Activated CD4-positive, alpha-beta memory T cell treated with anti-CD3 and anti-CD28 coated beads, Interleukin-2, amount 10 ng/mL, durations not matched to agents 7 days and 5 days (primary cell): ENCODE measurements around the gene KCTD6. TPM values are rescaled to one million over a fixed set of nuclear protein-coding genes. Genes with fewer than 3 reads are reported as not detected.
A peak's percentile ranks its signal among the peaks of the same experiment; 100 is the strongest.

Source experiments
- CTCF ChIA-PET: fragments of 350-600 bp; sonication (Branson Sonifier 250); formaldehyde crosslinking; loops from one replicate; lab custom pipeline; 2021; ENCODE audit warnings: antibody characterized with exemption, inconsistent platforms; lab: Charles Lee
- POLR2A ChIA-PET: fragments of 350-600 bp; sonication (Branson Sonifier 250); formaldehyde crosslinking; loops from one replicate; lab custom pipeline; 2021; ENCODE audit warnings: antibody characterized with exemption; lab: Charles Lee
- DNase-seq: peaks from one replicate; pipeline ENCODE4 v3.0.0-alpha.2; 2020
- H3K27ac Mint-ChIP-seq: one replicate; pipeline ENCODE4 v1.8.0; 2021; ENCODE audit warnings: mild to moderate bottlenecking, mixed read lengths
- H3K27me3 Mint-ChIP-seq: one replicate; pipeline ENCODE4 v1.8.0; 2021; ENCODE audit warnings: mixed read lengths
- H3K36me3 Mint-ChIP-seq: one replicate; pipeline ENCODE4 v1.8.0; 2021; ENCODE audit warnings: low read depth, mixed read lengths
- H3K4me1 Mint-ChIP-seq: one replicate; pipeline ENCODE4 v1.8.0; 2021; ENCODE audit warnings: mixed read lengths
- H3K4me3 Mint-ChIP-seq: one replicate; pipeline ENCODE4 v1.8.0; 2021; ENCODE audit warnings: mild to moderate bottlenecking, mixed read lengths
- H3K9me3 Mint-ChIP-seq: one replicate; pipeline ENCODE4 v1.8.0; 2021; ENCODE audit warnings: mixed read lengths
- total RNA-seq, 2 experiments: library from RNA; stranded (reverse); gene quantifications; one replicate each; pipeline ENCODE4 v1.2.3, GENCODE V29; 2021

Gene KCTD6
- total RNA-seq, 2 experiments from 2014 or later: 9.4 to 12.4 TPM

DNA sequence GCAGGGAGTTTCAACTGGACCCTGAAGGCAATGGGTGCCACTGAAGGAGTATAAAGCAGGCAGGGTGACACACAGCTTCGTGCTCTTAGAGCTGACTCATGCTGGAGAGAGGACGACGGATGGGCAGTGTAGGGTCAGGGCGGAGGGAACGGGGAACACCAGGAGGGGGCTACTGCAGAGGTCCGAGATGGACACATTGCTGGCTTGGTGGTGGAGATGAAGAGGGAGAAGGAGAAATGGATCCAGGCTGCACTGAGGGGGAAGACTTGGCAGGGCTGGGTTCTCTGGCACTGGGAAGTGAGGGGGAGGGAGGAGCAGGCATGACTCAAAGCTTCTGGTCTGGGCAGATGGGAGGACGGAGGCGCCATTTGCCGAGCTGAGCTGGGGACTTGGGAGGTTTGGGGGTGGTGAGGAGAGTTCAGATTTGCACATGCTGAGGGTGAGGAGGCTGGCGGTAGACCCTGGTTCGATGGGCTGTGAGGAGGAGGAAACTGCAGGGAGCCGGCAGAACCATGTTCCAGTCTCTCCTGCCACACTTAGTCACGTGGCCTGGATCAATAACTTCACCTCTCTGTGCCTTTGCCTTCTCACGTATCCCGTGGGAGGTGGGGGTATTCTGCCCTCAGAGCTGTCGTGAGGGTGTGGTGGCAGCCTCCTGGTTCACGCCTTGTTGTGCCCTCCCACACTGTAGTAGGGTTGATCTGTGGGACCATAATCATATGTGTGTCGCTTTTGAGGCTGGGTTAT lies 4.6 kb upstream of the KCTD6 start:
- no peak for DNase-seq
- ChIA-PET CTCF (interaction anchor here (0.6 to 1.1 kb wide), 3 partner anchors 8 to 23 kb away, joined by 4 read pairs; no protein-coding TSS in a partner anchor), POLR2A (interaction anchor here (1.0 to 1.4 kb wide), 2 partner anchors 11 to 13 kb away, joined by 3 to 5 read pairs; no protein-coding TSS in a partner anchor)
- Mint-ChIP-seq H3K36me3 (no peaks in the 10 kb centered on the region), H3K9me3 (no peaks in the 10 kb centered on the region), H3K4me3 (no peak overlapping the region), H3K4me1 (peaks cover 25% of the 10 kb centered on the region), H3K27me3 (peaks cover 51% of the 10 kb centered on the region), H3K27ac (no peak overlapping the region)

DNA sequence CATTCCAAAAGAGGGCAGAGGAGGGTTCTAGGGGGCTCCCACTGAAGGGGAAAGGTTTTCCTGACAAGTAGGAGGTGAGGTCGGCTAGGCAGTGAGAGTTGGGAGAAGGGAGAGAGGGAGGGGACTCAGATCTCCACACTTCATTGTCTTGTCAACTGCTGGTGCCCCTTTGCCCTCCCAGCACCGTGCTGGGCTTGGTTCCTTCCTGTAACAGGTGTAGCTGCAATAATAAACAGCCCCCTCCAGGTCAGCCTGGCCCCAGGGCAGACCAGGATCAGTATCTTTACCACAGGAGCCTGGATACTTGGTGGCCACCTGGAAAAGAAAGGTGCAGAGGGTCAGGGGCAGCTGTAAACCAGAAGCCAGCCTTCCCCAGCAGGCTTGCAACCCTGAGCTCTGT lies 2.9 kb upstream of the KCTD6 start:
- Mint-ChIP-seq H3K36me3 (peaks cover 4% of the 10 kb centered on the region), H3K4me3 (no peak overlapping the region), H3K27me3 (peaks cover 48% of the 10 kb centered on the region), H3K27ac (no peak overlapping the region), H3K9me3 (no peaks in the 10 kb centered on the region), H3K4me1 (peaks cover 37% of the 10 kb centered on the region)
- no peak for DNase-seq
- ChIA-PET POLR2A (interaction anchor here (1.3 kb wide), 1 partner anchor 56 kb away, joined by 3 read pairs; no protein-coding TSS in a partner anchor), CTCF (no interaction called here)

DNA sequence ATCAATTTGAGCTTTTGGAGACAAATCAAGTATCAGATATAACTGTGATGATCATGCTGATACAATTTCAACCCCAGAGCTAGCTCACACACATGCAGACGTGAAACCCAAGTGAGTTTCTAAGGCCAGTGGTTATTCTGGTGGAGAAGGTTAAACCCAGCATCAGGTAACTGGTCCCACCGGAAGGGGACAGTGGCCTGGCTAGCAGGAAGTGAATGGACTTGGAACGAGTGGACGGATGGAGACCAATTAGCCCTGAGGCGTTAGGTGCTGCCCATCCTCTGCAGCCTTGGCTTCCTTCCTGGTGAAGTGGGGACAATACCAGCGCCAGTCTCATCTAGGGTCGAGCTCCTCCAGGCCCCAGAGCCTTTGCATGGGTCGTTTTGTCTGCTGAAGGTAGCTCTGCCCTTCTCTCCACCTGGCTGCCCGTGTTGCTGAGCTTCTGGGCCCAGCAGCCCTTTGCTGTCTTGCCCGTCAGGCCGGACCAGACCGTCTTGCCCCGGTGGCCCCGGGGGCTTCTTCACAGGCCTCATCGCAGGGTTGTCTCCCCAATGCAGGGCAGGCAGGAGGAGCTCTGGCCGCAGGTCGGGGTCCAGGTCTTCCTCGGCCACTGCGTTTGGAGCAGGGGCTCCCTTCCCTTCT lies 915 bp upstream of the KCTD6 start:
- Mint-ChIP-seq H3K4me3 (peak overlapping the region; percentile 51), H3K4me1 (peaks cover 50% of the 10 kb centered on the region), H3K27ac (no peak overlapping the region), H3K36me3 (peaks cover 6% of the 10 kb centered on the region), H3K27me3 (peaks cover 43% of the 10 kb centered on the region), H3K9me3 (no peaks in the 10 kb centered on the region)
- ChIA-PET CTCF (interaction anchor here (1.0 to 5.1 kb wide), 13 partner anchors 10 to 184 kb away, joined by 3 to 56 read pairs (median 9); partner anchors contain the start of genes ACOX2, HTD2, PDHB and PXK), POLR2A (interaction anchor here (1.0 to 4.2 kb wide), 6 partner anchors 19 to 185 kb away, joined by 3 to 44 read pairs (median 6); partner anchors contain the start of genes HTD2 and RPP14)
- no peak for DNase-seq

DNA sequence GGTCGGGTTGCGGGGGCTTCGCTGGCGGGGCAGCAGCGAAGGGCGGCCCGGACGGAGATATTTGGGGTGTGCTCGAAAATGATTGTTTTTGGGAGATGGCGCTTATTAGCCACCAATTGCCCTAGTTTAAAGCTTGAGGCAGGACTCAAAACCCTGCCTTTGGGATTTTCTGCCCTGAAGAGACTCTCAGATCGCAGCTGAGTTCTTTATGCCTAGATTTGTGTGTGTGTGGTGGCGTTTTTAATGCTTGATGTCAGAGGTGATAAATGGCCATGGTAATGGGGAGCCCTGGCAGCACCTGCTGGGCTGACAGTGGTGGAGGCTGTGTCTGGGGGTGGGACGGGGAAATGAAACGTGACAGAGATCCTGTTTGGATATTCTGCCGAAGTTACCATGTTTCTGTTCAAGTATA lies 604 bp downstream of the KCTD6 start:
- H3K27me3 Mint-ChIP-seq: peaks cover 28% of the 10 kb centered on the region

GRCh38 chr3:58494107-58494506 lies 2.2 kb downstream of the KCTD6 start:
- no peak overlapping the region for H3K27ac Mint-ChIP-seq
- H3K4me1 Mint-ChIP-seq: peaks cover 55% of the 10 kb centered on the region
- H3K36me3 Mint-ChIP-seq: peaks cover 18% of the 10 kb centered on the region
- DNase-seq: no peak
- POLR2A ChIA-PET: interaction anchor here (1.5 to 4.2 kb wide), 3 partner anchors 23 to 188 kb away, joined by 4 to 44 read pairs (median 38); partner anchors contain the start of genes HTD2, PXK and RPP14
- CTCF ChIA-PET: interaction anchor here (0.8 to 5.1 kb wide), 11 partner anchors 9 to 187 kb away, joined by 3 to 56 read pairs (median 7); partner anchors contain the start of genes ACOX2, HTD2, PDHB and RPP14
- H3K9me3 Mint-ChIP-seq: no peaks in the 10 kb centered on the region
- peaks cover 13% of the 10 kb centered on the region for H3K27me3 Mint-ChIP-seq
- no peak overlapping the region for H3K4me3 Mint-ChIP-seq

More for the DNA sequence above, 604 bp downstream of the KCTD6 start:
- peak; percentile 44 for DNase-seq
- H3K4me1 Mint-ChIP-seq: peaks cover 51% of the 10 kb centered on the region
- peak overlapping the region; percentile 78 for H3K27ac Mint-ChIP-seq
- no peaks in the 10 kb centered on the region for H3K9me3 Mint-ChIP-seq
- CTCF ChIA-PET: interaction anchor here (0.6 to 5.1 kb wide), 15 partner anchors 14 to 186 kb away, joined by 3 to 56 read pairs (median 8); partner anchors contain the start of genes ACOX2, HTD2, PDHB and PXK
- POLR2A ChIA-PET: interaction anchor here (1.0 to 4.2 kb wide), 8 partner anchors 21 to 186 kb away, joined by 3 to 44 read pairs (median 4); partner anchors contain the start of genes HTD2, PDHB and RPP14
- H3K4me3 Mint-ChIP-seq: peak overlapping the region; percentile 94
- H3K36me3 Mint-ChIP-seq: peaks cover 12% of the 10 kb centered on the region

DNA sequence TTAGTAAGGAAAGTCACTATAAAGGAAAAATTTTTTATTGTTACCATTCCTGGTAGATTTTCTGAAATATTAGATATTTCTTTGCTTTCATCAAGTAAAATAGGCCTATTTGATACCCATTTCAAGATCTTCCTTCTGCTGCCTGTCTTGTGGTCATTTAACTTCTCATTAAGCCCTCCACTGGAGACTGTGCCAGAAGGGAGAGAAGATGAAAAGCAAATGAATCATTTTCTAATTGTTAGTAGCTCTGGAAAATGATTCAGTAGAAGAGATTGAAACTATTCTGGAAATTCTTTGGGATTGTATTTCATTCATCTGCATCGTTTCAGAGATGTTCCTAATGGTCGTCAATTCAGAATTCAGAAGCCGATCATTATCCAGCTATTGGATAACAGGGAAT lies 3.2 kb downstream of the KCTD6 start:
- ChIA-PET POLR2A (no interaction called here), CTCF (interaction anchor here (0.9 to 5.1 kb wide), 5 partner anchors 13 to 188 kb away, joined by 4 to 34 read pairs (median 8); partner anchors contain the start of genes HTD2 and RPP14)
- Mint-ChIP-seq H3K27me3 (peaks cover 5% of the 10 kb centered on the region), H3K27ac (no peak overlapping the region), H3K4me3 (no peak overlapping the region), H3K36me3 (peaks cover 23% of the 10 kb centered on the region), H3K9me3 (no peaks in the 10 kb centered on the region), H3K4me1 (peaks cover 49% of the 10 kb centered on the region)
- DNase-seq: no peak

GRCh38 chr3:58496206-58496857 lies 4.4 kb downstream of the KCTD6 start:
- ChIA-PET CTCF (interaction anchor here (1.8 to 2.0 kb wide), 2 partner anchors 12 to 37 kb away, joined by 5 to 8 read pairs; no protein-coding TSS in a partner anchor), POLR2A (no interaction called here)
- peaks cover 32% of the 10 kb centered on the region for H3K36me3 Mint-ChIP-seq
- H3K9me3 Mint-ChIP-seq: no peaks in the 10 kb centered on the region
- peaks cover 2% of the 10 kb centered on the region for H3K27me3 Mint-ChIP-seq
- H3K27ac Mint-ChIP-seq: no peak overlapping the region
- DNase-seq: no peak
- peaks cover 43% of the 10 kb centered on the region for H3K4me1 Mint-ChIP-seq
- H3K4me3 Mint-ChIP-seq: no peak overlapping the region

GRCh38 chr3:58497097-58497496 lies 5.2 kb downstream of the KCTD6 start:
- H3K4me1 Mint-ChIP-seq: peaks cover 40% of the 10 kb centered on the region
- DNase-seq: no peak

GRCh38 chr3:58502872-58503271 lies 11.0 kb downstream of the KCTD6 start:
- Mint-ChIP-seq H3K27ac (no peak overlapping the region), H3K9me3 (no peaks in the 10 kb centered on the region), H3K36me3 (peaks cover 30% of the 10 kb centered on the region), H3K4me3 (no peak overlapping the region), H3K4me1 (peaks cover 4% of the 10 kb centered on the region), H3K27me3 (no peaks in the 10 kb centered on the region)
- ChIA-PET CTCF (no interaction called here), POLR2A (no interaction called here)
- DNase-seq: no peak

More at GRCh38 chr3:58497097-58497496, 5.2 kb downstream of the KCTD6 start:
- ChIA-PET POLR2A (no interaction called here), CTCF (no interaction called here)
- peaks cover 36% of the 10 kb centered on the region for H3K36me3 Mint-ChIP-seq
- H3K27ac Mint-ChIP-seq: no peak overlapping the region
- no peak overlapping the region for H3K4me3 Mint-ChIP-seq
- H3K9me3 Mint-ChIP-seq: no peaks in the 10 kb centered on the region
- no peaks in the 10 kb centered on the region for H3K27me3 Mint-ChIP-seq

- no peaks in the 10 kb centered on the region for H3K9me3 Mint-ChIP-seq
- peaks cover 5% of the 10 kb centered on the region for H3K36me3 Mint-ChIP-seq
- no peak overlapping the region for H3K27ac Mint-ChIP-seq
- CTCF ChIA-PET: interaction anchor here (1.3 to 1.4 kb wide), 2 partner anchors 12 to 201 kb away, joined by 3 to 5 read pairs; partner anchors contain the start of genes HTD2 and RPP14
- POLR2A ChIA-PET: no interaction called here
- no peaks in the 10 kb centered on the region for H3K4me1 Mint-ChIP-seq
- no peak for DNase-seq
- no peak overlapping the region for H3K4me3 Mint-ChIP-seq
- H3K27me3 Mint-ChIP-seq: no peaks in the 10 kb centered on the region
Observed at GRCh38 chr3:58507356-58508078, 15.6 kb downstream of the KCTD6 start.

GRCh38 chr3:58508437-58508836 lies 16.5 kb downstream of the KCTD6 start:
- Mint-ChIP-seq H3K27me3 (no peaks in the 10 kb centered on the region), H3K9me3 (no peaks in the 10 kb centered on the region), H3K4me3 (no peak overlapping the region), H3K27ac (no peak overlapping the region), H3K36me3 (peaks cover 5% of the 10 kb centered on the region), H3K4me1 (no peaks in the 10 kb centered on the region)
- DNase-seq: no peak
- POLR2A ChIA-PET: no interaction called here
- CTCF ChIA-PET: interaction anchor here (1.3 to 1.4 kb wide), 2 partner anchors 13 to 202 kb away, joined by 3 to 5 read pairs; partner anchors contain the start of genes HTD2 and RPP14

DNA sequence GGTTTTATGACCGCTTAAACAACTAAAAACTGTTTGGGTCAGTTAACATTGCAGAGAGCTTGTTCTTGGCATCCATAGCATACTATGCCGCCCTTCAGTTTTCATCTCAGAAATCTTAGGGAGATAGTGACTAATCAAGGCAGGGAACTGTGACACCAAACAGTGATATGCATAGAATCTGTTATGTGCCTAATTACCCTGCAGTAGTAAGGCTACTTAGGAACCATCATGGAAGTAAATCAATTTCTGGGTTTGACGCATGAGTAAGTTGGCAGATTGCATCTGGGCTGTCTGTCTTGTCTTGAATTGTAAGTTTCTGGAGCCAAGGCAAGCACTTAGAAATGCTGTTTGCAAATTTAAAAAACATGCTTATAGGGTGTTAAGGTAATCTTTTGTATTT lies 22.5 kb downstream of the KCTD6 start:
- Mint-ChIP-seq H3K36me3 (no peaks in the 10 kb centered on the region), H3K27me3 (no peaks in the 10 kb centered on the region), H3K4me3 (no peak overlapping the region), H3K9me3 (no peaks in the 10 kb centered on the region), H3K27ac (no peak overlapping the region), H3K4me1 (no peaks in the 10 kb centered on the region)
- ChIA-PET POLR2A (no interaction called here), CTCF (no interaction called here)
- no peak for DNase-seq
